Right ventricle myocardium inferior (tissue), 1 donor: ENCODE measurements around the gene YPEL1. TPM values are rescaled to one million over a fixed set of nuclear protein-coding genes. Genes with fewer than 3 reads are reported as not detected.
"Not testable (repeated sequence)": the region's sequence is repeated elsewhere in the genome, so short reads cannot be mapped to it uniquely, and the experiment has no call there.

Experiments
- ATAC-seq: fragments of 200-7000 bp; cut with Tn5 transposase; one replicate; pipeline ENCODE4 v1.9.1; 2020; ENCODE audit warnings: mild to moderate bottlenecking, moderate library complexity
- DNase-seq: peaks from one replicate; pipeline ENCODE4 v3.0.0; 2021; ENCODE audit errors: missing footprints
- intact Hi-C: fragments of 100-400 bp; cut with DNase I; formaldehyde crosslinking; loops from one replicate; pipeline ENCODE4 v1.11.0; 2022
- total RNA-seq: library from RNA; stranded (reverse); fragmentation: NEBNext Ultra II Directional; extraction: Animal tissue kit (Norgen Biotek cat#: 25700); gene quantifications from one replicate; pipeline ENCODE4 v1.2.1, GENCODE V29; 2021
- donor health status: DM: no; HTN: yes; CAD: no; lungs with severe emphysema.

Gene YPEL1
- total RNA-seq, 1 donor from 2014 or later: 4.4 TPM

GRCh38 chr22:21728270-21728669 lies 7.3 kb downstream of the YPEL1 start:
- ATAC-seq: no peak
- no peak for DNase-seq
- intact Hi-C loops: no loop called here

- DNase-seq (peak; percentile 43), ATAC-seq (peak; percentile 23)
- intact Hi-C loops: no loop called here
Observed at GRCh38 chr22:21727768-21728167, 7.8 kb downstream of the YPEL1 start.

- DNase-seq (no peak), ATAC-seq (no peak)
- intact Hi-C loops: no loop called here
Observed at GRCh38 chr22:21727159-21727558, 8.4 kb downstream of the YPEL1 start.

GRCh38 chr22:21726650-21727049 lies 8.9 kb downstream of the YPEL1 start:
- intact Hi-C loops: no loop called here
- no peak for ATAC-seq
- no peak for DNase-seq

GRCh38 chr22:21725956-21726649 lies 9.5 kb downstream of the YPEL1 start:
- no peak for ATAC-seq
- no peak for DNase-seq
- intact Hi-C loops: no loop called here

- intact Hi-C loops, ATAC-seq, DNase-seq: not testable (repeated sequence)
Observed at GRCh38 chr22:21724496-21724895, 11.1 kb downstream of the YPEL1 start.

- ATAC-seq, intact Hi-C loops, DNase-seq: not testable (repeated sequence)
Observed at GRCh38 chr22:21721195-21721852, 14.3 kb downstream of the YPEL1 start.

GRCh38 chr22:21720191-21720859 lies 15.3 kb downstream of the YPEL1 start:
- intact Hi-C loops, DNase-seq, ATAC-seq: not testable (repeated sequence)

GRCh38 chr22:21719024-21719423 lies 16.6 kb downstream of the YPEL1 start:
- intact Hi-C loops: loop anchor here (10.0 kb wide), 1 partner anchor 146 kb away; the partner anchor contains the start of gene MAPK1
- ATAC-seq: no peak
- DNase-seq: no peak

GRCh38 chr22:21718499-21718898 lies 17.1 kb downstream of the YPEL1 start:
- intact Hi-C loops: loop anchor here (10.0 kb wide), 1 partner anchor 146 kb away; the partner anchor contains the start of gene MAPK1
- DNase-seq: no peak
- no peak for ATAC-seq

GRCh38 chr22:21716395-21717122 lies 19.0 kb downstream of the YPEL1 start:
- intact Hi-C loops: loop anchor here (10.0 kb wide), 1 partner anchor 148 kb away; the partner anchor contains the start of gene MAPK1
- ATAC-seq, DNase-seq: not testable (repeated sequence)

GRCh38 chr22:21714786-21715185 lies 20.8 kb downstream of the YPEL1 start:
- no peak for DNase-seq
- intact Hi-C loops: loop anchor here (10.0 kb wide), 1 partner anchor 150 kb away; the partner anchor contains the start of gene MAPK1
- no peak for ATAC-seq

GRCh38 chr22:21714059-21714770 lies 21.4 kb downstream of the YPEL1 start:
- intact Hi-C loops: loop anchor here (10.0 kb wide), 1 partner anchor 151 kb away; the partner anchor contains the start of gene MAPK1
- DNase-seq (no peak), ATAC-seq (no peak)

GRCh38 chr22:21713428-21714058 lies 22.1 kb downstream of the YPEL1 start:
- intact Hi-C loops: loop anchor here (1.0 to 10.0 kb wide), 3 partner anchors 151 to 239 kb away; partner anchors contain the start of genes MAPK1 and PPM1F
- no peak for DNase-seq
- ATAC-seq: no peak

- DNase-seq (no peak), ATAC-seq (peak; percentile 93)
- intact Hi-C loops: loop anchor here (1.0 to 10.0 kb wide), 3 partner anchors 152 to 240 kb away; partner anchors contain the start of genes MAPK1 and PPM1F
Observed at GRCh38 chr22:21712751-21713427, 22.7 kb downstream of the YPEL1 start.

GRCh38 chr22:21711851-21712250 lies 23.7 kb downstream of the YPEL1 start:
- intact Hi-C loops: loop anchor here (2.0 to 10.0 kb wide), 2 partner anchors 153 to 241 kb away; partner anchors contain the start of genes MAPK1 and PPM1F
- no peak for DNase-seq

GRCh38 chr22:21710156-21710555 lies 25.4 kb downstream of the YPEL1 start:
- DNase-seq: no peak
- intact Hi-C loops: loop anchor here (10.0 kb wide), 1 partner anchor 155 kb away; the partner anchor contains the start of gene MAPK1

More at GRCh38 chr22:21711851-21712250, 23.7 kb downstream of the YPEL1 start:
- ATAC-seq: no peak

More at GRCh38 chr22:21710156-21710555, 25.4 kb downstream of the YPEL1 start:
- ATAC-seq: no peak
